Osteoblast (primary cell): ENCODE measurements around the gene CD48. TPM values are rescaled to one million over a fixed set of nuclear protein-coding genes. Genes with fewer than 3 reads are reported as not detected.

Experiments used
- DNase-seq: peaks from one replicate; pipeline ENCODE4 v3.0.0; 2011; ENCODE audit warnings: low spot score, mixed read lengths; ENCODE audit not compliant: insufficient read length; ENCODE audit errors: missing footprints
- H2AFZ ChIP-seq: 2 replicates; pipeline ENCODE4 v1.6.0; 2011; ENCODE audit warnings: mild to moderate bottlenecking, low read length
- H3K27ac ChIP-seq: 2 replicates; pipeline ENCODE4 v1.5.1; 2011; ENCODE audit warnings: mild to moderate bottlenecking, low read depth, low read length, moderate library complexity
- H3K27me3 ChIP-seq: 2 replicates; pipeline ENCODE4 v1.6.0; 2012; ENCODE audit warnings: mild to moderate bottlenecking, control low read depth, inconsistent platforms, low read length, moderate library complexity; ENCODE audit not compliant: insufficient read depth
- H3K36me3 ChIP-seq: 2 replicates; pipeline ENCODE4 v1.5.1; 2011; ENCODE audit warnings: mild to moderate bottlenecking, low read length, control low read depth, moderate library complexity; ENCODE audit not compliant: insufficient read depth
- H3K4me1 ChIP-seq: 2 replicates; pipeline ENCODE4 v1.5.1; 2011; ENCODE audit warnings: mild to moderate bottlenecking, low read length, control low read depth, moderate library complexity; ENCODE audit not compliant: insufficient read depth
- H3K4me2 ChIP-seq: 2 replicates; pipeline ENCODE4 v1.6.0; 2011; ENCODE audit warnings: mild to moderate bottlenecking, low read length; ENCODE audit not compliant: insufficient read depth
- H3K4me3 ChIP-seq: fragments of 200-600 bp; sonication (generic); 3 replicates; pipeline ENCODE4 v1.5.1; 2012; ENCODE audit warnings: mild to moderate bottlenecking, low read length, inconsistent platforms; ENCODE audit not compliant: insufficient read depth
- H3K79me2 ChIP-seq: 2 replicates; pipeline ENCODE4 v1.6.0; 2012; ENCODE audit warnings: mild to moderate bottlenecking, low read length, control low read depth, inconsistent platforms; ENCODE audit not compliant: insufficient read depth
- H3K9me3 ChIP-seq: 2 replicates; pipeline ENCODE4 v1.5.1; 2011; ENCODE audit warnings: low read depth, low read length, control low read depth
- H4K20me1 ChIP-seq: 2 replicates; pipeline ENCODE4 v1.6.0; 2012; ENCODE audit warnings: mild to moderate bottlenecking, low read length, control low read depth; ENCODE audit not compliant: insufficient read depth
- total RNA-seq: library from RNA; depleted of rRNA; stranded (reverse); fragments of >200 nt; gene quantifications from 2 replicates; pipeline ENCODE4 v1.2.3, GENCODE V29; 2012
- TF ChIP-seq, protein P1 (sequence below): IDR thresholded peaks from 2 replicates; pipeline ENCODE4 v1.5.1; 2011; ENCODE audit warnings: mild to moderate bottlenecking, low read depth, low read length, moderate library complexity; ENCODE audit errors: extremely low read depth

The CD48 gene
- total RNA-seq, 1 donor, result under 0.01 TPM

DNA sequence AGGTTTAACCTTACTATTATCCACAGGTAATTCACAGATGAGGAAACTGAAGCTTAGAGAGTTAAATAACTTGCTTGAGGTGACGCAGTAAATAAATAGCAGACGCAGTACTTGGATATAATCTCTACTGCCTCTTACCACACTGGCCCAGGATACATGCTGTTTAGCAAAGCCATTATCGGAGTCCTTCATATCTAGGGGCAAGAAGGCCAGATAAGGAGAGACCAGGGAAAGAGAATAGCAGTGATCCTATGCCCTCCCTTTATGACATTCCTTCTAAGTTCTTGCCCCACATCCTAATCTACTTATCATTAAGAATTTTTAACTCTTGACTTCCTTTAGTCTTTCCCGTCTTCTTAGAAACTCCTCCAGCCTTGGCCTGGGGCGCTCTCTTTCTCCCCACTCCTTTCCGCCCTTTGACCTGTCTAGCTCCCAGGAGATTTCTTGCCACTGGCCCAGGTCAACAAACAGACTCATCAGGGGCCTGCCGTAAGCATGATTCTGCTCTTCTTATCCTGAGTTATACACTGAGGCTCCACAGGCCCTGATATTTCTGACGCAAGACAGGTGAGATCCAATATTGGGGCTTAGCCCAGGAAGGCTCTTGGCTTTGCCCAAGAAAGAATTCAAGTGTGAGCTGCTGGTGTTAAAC is 53.3 kb downstream of the CD48 start:
- no peaks in the 10 kb centered on the region for H3K79me2 ChIP-seq
- no peaks in the 10 kb centered on the region for H3K9me3 ChIP-seq
- H3K27me3 ChIP-seq, result no peaks in the 10 kb centered on the region
- H2AFZ ChIP-seq, result no peak overlapping the region
- TF ChIP-seq, protein P1, sequence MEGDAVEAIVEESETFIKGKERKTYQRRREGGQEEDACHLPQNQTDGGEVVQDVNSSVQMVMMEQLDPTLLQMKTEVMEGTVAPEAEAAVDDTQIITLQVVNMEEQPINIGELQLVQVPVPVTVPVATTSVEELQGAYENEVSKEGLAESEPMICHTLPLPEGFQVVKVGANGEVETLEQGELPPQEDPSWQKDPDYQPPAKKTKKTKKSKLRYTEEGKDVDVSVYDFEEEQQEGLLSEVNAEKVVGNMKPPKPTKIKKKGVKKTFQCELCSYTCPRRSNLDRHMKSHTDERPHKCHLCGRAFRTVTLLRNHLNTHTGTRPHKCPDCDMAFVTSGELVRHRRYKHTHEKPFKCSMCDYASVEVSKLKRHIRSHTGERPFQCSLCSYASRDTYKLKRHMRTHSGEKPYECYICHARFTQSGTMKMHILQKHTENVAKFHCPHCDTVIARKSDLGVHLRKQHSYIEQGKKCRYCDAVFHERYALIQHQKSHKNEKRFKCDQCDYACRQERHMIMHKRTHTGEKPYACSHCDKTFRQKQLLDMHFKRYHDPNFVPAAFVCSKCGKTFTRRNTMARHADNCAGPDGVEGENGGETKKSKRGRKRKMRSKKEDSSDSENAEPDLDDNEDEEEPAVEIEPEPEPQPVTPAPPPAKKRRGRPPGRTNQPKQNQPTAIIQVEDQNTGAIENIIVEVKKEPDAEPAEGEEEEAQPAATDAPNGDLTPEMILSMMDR, result no peak
- no peak overlapping the region for H3K4me3 ChIP-seq
- no peaks in the 10 kb centered on the region for H3K4me1 ChIP-seq
- no peak overlapping the region for H3K4me2 ChIP-seq
- no peaks in the 10 kb centered on the region for H4K20me1 ChIP-seq
- H3K27ac ChIP-seq, result no peak overlapping the region
- H3K36me3 ChIP-seq, result no peaks in the 10 kb centered on the region
- no peak for DNase-seq

DNA sequence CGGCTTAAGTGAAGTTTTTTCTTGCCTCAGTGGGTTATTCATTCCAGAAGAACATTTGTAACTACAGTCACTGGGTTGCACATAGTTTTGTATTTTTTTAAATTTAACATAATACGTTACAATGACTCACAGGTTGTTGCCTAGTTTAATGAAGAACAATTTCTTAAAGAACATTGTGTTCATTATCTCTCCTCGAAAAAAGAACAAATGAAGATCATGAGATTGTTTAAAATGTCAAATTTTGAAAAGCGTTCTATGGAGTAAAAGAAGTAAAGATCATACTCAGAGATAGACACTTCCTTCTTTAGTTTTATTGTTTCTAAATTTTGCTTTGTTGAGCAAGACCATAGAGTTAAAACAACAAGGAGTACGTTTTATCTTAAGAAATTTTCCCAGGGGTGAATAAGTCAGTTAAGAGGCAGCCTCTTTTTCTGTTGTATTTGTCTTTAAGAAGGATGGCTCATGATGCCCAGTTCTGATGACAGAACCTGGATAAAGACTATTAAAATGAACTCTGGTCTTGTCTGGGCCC is 54.3 kb downstream of the CD48 start:
- Histone ChIP-seq H3K27ac (no peak overlapping the region), H3K4me3 (no peak overlapping the region)
- no peak for DNase-seq

DNA sequence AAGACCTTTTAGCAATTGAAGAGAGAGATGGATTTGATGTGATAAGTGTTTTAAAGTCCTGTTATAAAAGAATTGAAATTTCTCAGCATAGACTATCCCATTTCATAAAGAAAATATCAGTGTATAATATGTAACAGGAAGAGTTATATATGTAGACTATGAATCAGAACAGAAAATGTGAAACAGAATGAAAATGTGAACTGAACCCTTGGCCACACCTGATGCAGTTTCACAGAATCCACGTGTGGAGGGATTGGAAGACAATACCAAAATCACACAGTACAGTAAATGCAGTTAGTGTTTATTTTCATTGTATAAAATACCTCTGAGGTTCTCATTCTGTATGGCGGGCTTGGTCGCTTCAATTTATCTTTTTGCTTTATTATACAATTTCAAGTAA is 54.9 kb downstream of the CD48 start:
- Histone ChIP-seq H3K4me1 (no peaks in the 10 kb centered on the region), H3K27me3 (no peaks in the 10 kb centered on the region), H3K27ac (no peak overlapping the region), H4K20me1 (no peaks in the 10 kb centered on the region), H3K9me3 (no peaks in the 10 kb centered on the region), H3K4me3 (no peak overlapping the region), H2AFZ (no peak overlapping the region), H3K4me2 (no peak overlapping the region), H3K36me3 (no peaks in the 10 kb centered on the region), H3K79me2 (no peaks in the 10 kb centered on the region)
- TF ChIP-seq, protein P1, result no peak
- DNase-seq, result no peak

More for the DNA sequence above, 54.3 kb downstream of the CD48 start:
- Histone ChIP-seq H3K9me3 (no peaks in the 10 kb centered on the region), H3K79me2 (no peaks in the 10 kb centered on the region), H2AFZ (no peak overlapping the region), H3K4me2 (no peak overlapping the region), H4K20me1 (no peaks in the 10 kb centered on the region), H3K36me3 (no peaks in the 10 kb centered on the region), H3K4me1 (no peaks in the 10 kb centered on the region), H3K27me3 (no peaks in the 10 kb centered on the region)
- TF ChIP-seq, protein P1, result no peak

DNA sequence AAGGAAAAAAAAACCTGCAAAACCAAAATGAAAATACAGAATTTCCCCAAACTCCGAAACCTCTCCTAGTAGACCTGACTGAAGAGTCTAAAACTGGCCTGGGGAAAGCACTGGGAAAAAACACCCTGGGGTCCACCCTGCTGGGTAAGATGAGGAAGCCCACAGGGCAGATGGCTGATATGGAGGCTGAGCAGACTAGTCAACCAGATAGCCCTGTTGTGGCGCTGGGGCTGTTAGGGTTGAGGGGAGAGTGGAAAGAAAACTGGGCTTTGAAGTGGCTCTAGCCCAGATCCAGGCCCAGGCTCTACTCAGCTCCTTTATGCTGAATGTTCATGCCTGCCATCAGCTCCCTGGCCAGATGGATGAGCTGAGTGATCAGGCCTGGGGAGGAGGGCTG is 58.0 kb downstream of the CD48 start:
- Histone ChIP-seq H3K27me3 (no peaks in the 10 kb centered on the region), H3K36me3 (no peaks in the 10 kb centered on the region), H3K4me1 (no peaks in the 10 kb centered on the region), H3K4me3 (no peak overlapping the region), H3K9me3 (no peaks in the 10 kb centered on the region), H3K4me2 (no peak overlapping the region), H3K79me2 (no peaks in the 10 kb centered on the region), H3K27ac (no peak overlapping the region), H4K20me1 (no peaks in the 10 kb centered on the region), H2AFZ (no peak overlapping the region)
- DNase-seq, result no peak
- TF ChIP-seq, protein P1, result no peak
